ENCODE measurements around the gene MANEA.

MANEA gene

DNA sequence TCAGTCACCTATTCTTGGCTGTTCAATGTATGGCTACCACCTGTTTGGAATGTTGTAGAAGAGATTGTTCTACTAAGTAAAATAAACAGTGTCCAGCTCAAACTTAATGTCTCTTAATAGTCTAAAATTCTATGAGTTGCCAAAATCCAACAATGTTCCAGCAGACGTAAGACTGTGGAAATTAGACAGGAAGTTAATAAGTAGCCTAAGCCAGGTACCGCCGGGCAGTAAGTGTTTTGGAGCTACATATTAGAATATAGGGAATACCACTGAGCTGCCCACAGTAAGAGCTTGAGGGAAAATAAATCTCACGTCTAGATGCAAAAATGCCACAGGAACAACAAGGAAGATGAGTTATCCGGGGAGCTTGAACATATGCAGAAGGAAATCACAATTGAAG is 7.8 kb upstream of the MANEA start:
- TF ChIP-seq, protein P1, sequence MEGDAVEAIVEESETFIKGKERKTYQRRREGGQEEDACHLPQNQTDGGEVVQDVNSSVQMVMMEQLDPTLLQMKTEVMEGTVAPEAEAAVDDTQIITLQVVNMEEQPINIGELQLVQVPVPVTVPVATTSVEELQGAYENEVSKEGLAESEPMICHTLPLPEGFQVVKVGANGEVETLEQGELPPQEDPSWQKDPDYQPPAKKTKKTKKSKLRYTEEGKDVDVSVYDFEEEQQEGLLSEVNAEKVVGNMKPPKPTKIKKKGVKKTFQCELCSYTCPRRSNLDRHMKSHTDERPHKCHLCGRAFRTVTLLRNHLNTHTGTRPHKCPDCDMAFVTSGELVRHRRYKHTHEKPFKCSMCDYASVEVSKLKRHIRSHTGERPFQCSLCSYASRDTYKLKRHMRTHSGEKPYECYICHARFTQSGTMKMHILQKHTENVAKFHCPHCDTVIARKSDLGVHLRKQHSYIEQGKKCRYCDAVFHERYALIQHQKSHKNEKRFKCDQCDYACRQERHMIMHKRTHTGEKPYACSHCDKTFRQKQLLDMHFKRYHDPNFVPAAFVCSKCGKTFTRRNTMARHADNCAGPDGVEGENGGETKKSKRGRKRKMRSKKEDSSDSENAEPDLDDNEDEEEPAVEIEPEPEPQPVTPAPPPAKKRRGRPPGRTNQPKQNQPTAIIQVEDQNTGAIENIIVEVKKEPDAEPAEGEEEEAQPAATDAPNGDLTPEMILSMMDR (IDR thresholded peaks at IDR 0.05; ENCODE audit: borderline replicate concordance, control extremely low read depth, extremely low read depth, insufficient read depth, missing control alignments) = no peak
- no peak for DNase-seq (ENCODE audit: low spot score)
- in situ Hi-C loops (cut with MboI; ENCODE audit: low sequenced_read_pairs, unreplicated experiment) = no loop called here

DNA sequence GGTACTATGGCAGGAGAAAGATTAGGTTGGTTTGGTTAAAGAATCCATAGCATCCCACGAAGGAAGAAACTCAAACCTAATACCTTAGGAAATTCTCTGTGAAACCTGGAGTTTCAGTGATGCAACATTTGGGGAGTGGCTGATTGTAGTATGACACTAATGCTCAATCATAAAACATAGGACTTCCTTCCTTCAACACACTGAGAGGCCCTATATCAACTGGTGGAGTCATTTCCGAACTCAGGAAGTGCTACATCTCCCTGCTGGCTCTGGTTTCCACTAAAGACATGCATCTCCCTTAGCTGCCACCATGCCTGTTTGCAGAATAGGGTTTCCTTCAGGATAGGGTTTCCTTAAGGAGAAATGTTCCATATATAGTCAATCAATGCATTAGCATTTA is 5.2 kb upstream of the MANEA start:
- no peak for DNase-seq (ENCODE audit: low spot score)
- in situ Hi-C loops (cut with MboI; ENCODE audit: low sequenced_read_pairs, unreplicated experiment) = no loop called here
- TF ChIP-seq, protein P1 (IDR thresholded peaks at IDR 0.05; ENCODE audit: borderline replicate concordance, control extremely low read depth, extremely low read depth, insufficient read depth, missing control alignments) = no peak

DNA sequence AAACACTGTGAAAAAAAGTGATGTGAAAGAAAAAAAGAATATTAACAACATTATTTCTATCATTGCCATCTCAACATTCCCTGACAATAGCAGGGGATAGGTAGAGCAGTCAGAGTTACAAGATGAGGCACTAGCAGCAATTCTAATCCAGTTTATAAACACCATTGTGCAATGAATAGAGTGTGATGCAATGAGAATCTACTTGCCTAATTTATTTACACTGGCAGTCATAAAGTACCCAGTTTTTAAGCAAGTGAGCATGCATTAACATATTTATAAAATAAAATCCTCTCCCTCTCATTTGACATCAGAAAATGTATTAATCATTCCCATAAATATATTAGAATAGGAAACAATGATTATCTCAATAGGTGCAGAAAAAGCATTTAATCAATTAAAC is 2.5 kb upstream of the MANEA start:
- in situ Hi-C loops (cut with MboI; ENCODE audit: low sequenced_read_pairs, unreplicated experiment) = no loop called here
- TF ChIP-seq, protein P1 (IDR thresholded peaks at IDR 0.05; ENCODE audit: borderline replicate concordance, control extremely low read depth, extremely low read depth, insufficient read depth, missing control alignments) = no peak

DNA sequence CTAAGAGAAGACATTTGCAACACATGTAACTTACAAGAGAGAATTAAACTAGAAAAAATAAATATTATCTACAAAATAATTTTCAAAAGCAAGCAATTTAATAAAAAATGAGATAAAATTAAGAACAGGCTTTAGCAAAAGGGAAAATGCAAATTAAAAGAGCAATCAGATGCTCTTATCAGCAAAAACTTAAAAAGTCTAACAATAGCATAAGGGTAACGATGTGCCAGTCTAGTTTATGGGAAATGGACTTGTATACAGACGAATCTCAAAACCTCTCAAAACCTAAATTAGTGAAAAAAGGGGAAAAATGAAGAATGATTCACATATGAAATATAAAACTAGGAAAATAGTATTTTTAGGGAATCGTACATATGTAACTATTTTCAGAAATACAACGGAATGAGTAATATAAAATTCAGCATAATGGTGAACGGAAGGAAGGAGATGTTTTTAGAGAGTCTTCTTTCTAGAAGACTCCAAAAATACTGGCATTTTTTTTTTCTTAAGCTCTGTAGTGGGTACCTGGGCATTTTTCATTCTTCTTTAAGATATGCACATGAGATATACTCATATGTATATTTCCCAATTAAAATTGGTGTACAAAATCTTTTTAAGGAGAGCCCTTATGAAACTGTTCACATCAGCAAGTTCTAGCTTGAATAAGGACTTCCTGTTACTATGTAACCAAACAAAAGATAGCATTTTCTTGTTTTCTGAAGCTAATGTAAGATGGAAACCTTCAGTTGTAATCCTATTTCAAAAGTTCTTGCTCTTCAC is 927 bp upstream of the MANEA start:
- DNase-seq (ENCODE audit: low spot score) = peak; percentile 19
- in situ Hi-C loops (cut with MboI; ENCODE audit: low sequenced_read_pairs, unreplicated experiment) = no loop called here

More for the DNA sequence above, 2.5 kb upstream of the MANEA start:
- no peak for DNase-seq (ENCODE audit: low spot score)

DNA sequence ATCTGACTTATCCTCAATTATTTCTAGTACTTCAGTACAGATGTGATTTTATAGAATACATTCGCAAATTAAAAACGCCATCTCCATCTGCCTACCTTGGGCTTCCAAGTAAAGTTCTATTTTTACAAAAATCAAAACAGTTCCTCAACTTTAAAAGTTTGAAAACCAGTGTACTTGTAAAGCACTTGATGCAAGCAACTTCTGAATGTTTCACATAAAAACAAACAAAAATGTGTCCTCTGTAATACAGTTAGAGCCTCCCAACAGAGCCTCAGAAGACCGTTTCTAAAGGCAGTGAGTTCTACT is 384 bp upstream of the MANEA start:
- in situ Hi-C loops (cut with MboI; ENCODE audit: low sequenced_read_pairs, unreplicated experiment) = no loop called here
- DNase-seq (ENCODE audit: low spot score) = no peak
- TF ChIP-seq, protein P1 (IDR thresholded peaks at IDR 0.05; ENCODE audit: borderline replicate concordance, control extremely low read depth, extremely low read depth, insufficient read depth, missing control alignments) = no peak

More for the DNA sequence above, 927 bp upstream of the MANEA start:
- TF ChIP-seq, protein P1 (IDR thresholded peaks at IDR 0.05; ENCODE audit: borderline replicate concordance, control extremely low read depth, extremely low read depth, insufficient read depth, missing control alignments) = no peak

DNA sequence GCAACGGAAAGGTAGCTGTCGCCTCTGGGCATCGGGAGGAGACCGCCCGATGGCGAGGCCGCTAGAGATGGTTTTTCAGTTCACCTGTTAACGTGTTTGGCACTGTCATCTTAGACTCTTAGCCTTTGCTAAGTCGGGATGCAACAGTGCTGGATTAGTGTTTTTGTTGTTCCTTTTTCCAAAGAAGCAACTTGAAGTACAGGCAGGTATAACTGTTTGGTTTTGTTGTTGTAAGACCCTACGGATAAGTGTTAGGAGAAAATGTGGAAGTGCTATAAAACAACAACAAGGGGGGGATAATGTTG is 723 bp downstream of the MANEA start:
- DNase-seq (ENCODE audit: low spot score) = peak; percentile 28
- TF ChIP-seq, protein P1 (IDR thresholded peaks at IDR 0.05; ENCODE audit: borderline replicate concordance, control extremely low read depth, extremely low read depth, insufficient read depth, missing control alignments) = no peak
- in situ Hi-C loops (cut with MboI; ENCODE audit: low sequenced_read_pairs, unreplicated experiment) = no loop called here
